HG03558 (cell line): Measurements from ENCODE around the gene RNFT2.

Experiments
- ATAC-seq: cut with Tn5 transposase; IDR thresholded peaks from one replicate; pipeline ENCODE4 v1.9.1; 2021; ENCODE audit warnings: moderate number of reproducible peaks; ENCODE audit not compliant: unreplicated experiment; ENCODE audit errors: extremely low read depth

Gene RNFT2

DNA sequence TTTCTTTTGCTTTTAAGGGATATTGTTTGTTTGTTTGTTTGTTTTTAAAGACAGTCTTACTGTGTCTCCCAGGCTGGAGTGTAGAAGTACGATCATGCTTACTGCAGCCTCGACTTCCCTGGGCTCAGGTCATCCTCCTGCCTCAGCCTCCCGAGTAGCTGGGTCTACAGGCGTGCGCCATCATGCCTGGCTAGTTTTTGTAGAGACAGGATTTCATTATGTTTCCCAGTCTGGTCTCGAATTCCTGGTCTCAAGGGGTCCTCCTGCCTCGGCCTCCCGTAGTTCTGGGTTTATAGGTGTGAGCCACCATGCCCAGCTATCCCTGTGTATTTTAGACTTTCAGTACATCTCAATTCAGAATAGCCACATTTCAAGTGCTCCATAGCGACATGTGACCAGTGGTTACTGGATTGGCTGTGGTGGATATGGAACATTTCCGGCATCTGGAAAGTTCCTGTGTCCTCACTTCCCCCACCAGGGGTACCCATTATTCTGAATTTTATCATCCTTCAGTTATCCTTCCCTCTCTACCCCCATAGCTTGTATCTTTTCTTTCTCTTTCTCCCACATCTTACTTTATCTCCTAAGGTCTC lies 82.0 kb downstream of the RNFT2 start:
- no peak for ATAC-seq

- no peak for ATAC-seq
Observed at GRCh38 chr12:116821291-116821690, 83.2 kb downstream of the RNFT2 start.

DNA sequence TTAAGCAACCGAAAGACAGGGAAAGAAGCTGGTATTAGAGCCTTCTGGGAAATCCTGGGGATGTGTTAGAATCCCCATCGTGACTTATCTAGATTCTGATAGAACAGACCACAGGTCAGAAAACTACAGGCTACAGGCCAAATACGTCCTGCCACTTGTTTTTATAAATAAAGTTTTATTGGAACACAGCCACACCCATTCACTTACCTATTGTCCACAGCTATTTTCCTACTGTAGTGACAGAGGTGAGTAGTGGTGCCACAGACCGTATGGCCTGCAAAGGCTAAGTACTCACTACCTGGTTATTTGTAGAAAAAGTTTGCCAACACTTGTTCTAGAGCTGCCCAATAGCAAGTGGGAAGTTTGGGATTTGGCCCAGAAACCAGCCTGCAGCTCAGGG lies 89.3 kb downstream of the RNFT2 start:
- no peak for ATAC-seq

- no peak for ATAC-seq
Observed at GRCh38 chr12:116832353-116832752, 94.2 kb downstream of the RNFT2 start.

DNA sequence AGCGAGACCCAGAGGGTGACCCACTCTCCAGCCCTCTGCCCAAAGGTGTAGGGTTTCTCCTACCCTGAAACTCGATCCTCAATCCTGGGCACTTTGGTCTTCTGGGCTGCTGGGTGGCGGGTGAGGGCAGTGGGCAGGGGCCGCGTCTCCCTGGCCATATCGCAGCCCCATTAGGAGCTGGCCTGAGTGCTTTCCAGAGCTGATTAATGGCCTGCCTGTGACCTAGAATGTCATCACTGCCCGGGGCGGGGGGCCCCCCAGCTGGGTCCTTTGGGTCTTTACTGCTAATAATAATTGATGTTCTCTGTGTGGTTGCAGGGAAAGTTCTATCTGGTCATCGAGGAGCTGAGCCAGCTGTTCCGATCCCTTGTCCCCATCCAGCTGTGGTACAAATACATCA lies 95.4 kb downstream of the RNFT2 start:
- no peak for ATAC-seq

GRCh38 chr12:116835484-116835883 lies 97.4 kb downstream of the RNFT2 start:
- no peak for ATAC-seq

GRCh38 chr12:116837097-116837496 lies 99.0 kb downstream of the RNFT2 start:
- ATAC-seq: no peak

DNA sequence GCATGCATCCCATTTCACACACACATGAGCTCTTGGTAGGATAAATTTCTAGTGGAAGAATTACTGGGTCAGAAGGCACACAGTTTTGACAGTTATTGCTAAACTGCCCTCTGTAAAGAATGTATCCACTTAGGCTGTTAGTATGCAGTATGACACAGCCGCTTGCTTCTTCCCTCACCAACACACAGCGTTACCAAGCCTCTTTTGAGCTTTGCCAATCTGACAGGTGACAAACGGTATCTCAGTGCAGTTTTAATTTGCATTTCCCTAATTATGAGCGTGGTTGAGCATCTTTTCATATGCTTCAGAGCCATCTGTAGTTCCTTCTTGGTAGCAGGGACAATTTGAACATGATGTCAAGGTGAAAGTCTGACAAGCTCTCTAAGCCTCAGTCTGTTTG lies 100.2 kb downstream of the RNFT2 start:
- ATAC-seq: no peak

- no peak for ATAC-seq
Observed at GRCh38 chr12:116839287-116839830, 101.2 kb downstream of the RNFT2 start.

GRCh38 chr12:116843085-116843484 lies 105.0 kb downstream of the RNFT2 start:
- ATAC-seq: no peak

DNA sequence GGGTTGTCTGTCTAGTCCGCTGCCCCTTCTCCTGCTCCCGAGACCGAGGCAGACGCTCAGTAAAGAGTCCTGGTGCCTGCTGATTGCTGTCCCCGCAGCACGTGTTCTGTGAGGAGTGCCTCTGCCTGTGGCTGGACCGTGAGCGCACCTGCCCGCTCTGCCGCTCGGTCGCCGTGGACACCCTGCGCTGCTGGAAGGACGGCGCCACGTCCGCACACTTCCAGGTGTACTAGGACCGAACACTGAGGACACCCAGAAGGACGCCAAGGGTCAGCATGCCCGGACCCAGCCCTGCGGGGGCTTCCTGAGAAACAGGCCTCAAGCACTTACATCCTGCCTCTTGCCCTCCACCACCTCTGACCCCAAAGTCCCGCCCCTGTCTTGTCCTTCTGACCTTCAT lies 111.1 kb downstream of the RNFT2 start:
- ATAC-seq: no peak

GRCh38 chr12:116852303-116852702 lies 114.2 kb downstream of the RNFT2 start:
- ATAC-seq: no peak

- ATAC-seq: no peak
Observed at GRCh38 chr12:116853507-116853906, 115.4 kb downstream of the RNFT2 start.

GRCh38 chr12:116855744-116856470 lies 117.8 kb downstream of the RNFT2 start:
- ATAC-seq: no peak

DNA sequence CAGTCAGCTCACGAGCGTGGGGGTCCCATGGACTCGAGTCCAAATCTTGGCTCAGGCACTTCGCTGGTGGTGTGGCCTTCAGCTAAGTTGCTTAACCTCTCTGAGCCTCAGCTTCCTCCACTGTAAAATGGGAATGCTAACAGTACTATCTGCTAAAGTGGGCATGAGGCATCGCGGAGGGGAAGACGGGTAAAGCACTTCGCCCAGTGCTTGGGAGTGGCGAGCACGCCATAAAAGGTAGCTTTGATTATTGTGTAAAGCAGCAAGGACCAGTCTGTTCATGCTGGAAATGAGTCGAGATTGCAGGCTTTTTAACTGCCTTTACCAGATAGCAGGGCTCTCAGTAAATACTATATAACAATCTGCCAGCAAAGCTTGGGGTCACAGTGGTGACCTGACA lies 118.6 kb downstream of the RNFT2 start:
- ATAC-seq: no peak

GRCh38 chr12:116859079-116859478 lies 121.0 kb downstream of the RNFT2 start:
- no peak for ATAC-seq

- ATAC-seq: no peak
Observed at GRCh38 chr12:116860263-116860662, 122.1 kb downstream of the RNFT2 start.

- ATAC-seq: peak; percentile 52
Observed at GRCh38 chr12:116861320-116861719, 123.2 kb downstream of the RNFT2 start.

- no peak for ATAC-seq
Observed at GRCh38 chr12:116862167-116862566, 124.1 kb downstream of the RNFT2 start.

- ATAC-seq: no peak
Observed at GRCh38 chr12:116863275-116863767, 125.2 kb downstream of the RNFT2 start.

DNA sequence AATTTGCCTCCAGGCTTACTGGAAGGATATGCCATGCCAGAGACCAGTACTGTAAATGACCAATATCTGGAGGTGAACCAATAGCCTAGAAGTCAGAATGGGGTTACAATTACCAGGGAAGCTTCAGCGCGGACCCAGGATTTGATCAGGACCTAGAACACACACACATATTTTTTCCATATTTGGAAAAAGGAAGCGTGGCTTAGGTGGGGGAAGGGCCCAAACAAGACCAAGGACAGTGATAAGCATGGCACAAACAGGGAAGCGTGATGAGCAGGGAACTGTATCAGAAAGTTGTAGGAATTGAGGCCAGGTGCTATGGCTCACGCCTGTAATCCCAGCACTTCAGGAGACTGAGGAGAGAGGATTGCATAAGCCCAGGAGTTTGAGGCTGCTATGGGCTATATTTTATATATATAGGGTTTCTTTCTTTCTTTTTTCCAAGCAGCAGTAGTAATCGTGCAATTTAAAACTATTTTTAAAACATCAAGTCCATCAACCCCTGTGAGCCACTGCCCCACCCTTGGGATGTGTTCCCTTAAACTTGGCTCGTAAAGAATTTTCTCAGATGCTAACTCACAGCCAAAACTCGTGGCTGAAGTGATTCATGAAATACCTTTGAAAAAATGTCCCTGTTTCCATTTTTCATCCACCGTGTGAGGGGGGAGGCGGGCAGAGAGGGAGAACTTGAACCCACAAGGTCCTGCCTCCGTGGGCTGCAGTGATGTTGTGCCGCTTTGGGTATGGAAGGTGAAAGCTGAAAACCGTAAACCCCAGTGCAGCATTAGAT lies 126.5 kb downstream of the RNFT2 start:
- no peak for ATAC-seq
